Common myeloid progenitor, CD34-positive (primary cell): ENCODE results near the gene OR56A3.

Experiments used
- CTCF ChIA-PET: fragments of 350-600 bp; sonication (Branson Sonifier 250); formaldehyde crosslinking; loops from one replicate; lab custom pipeline; 2021; ENCODE audit warnings: antibody characterized with exemption; lab: Charles Lee
- POLR2A ChIA-PET: fragments of 350-600 bp; sonication (Branson Sonifier 250); formaldehyde crosslinking; loops from one replicate; lab custom pipeline; 2021; ENCODE audit warnings: antibody characterized with exemption; lab: Charles Lee
- DNase-seq, 3 donors: peaks; one replicate each; pipeline versions ENCODE4 v3.0.0 to v3.0.0-alpha.2; 2013
- H3K27ac ChIP-seq, 2 experiments: 1 replicate in 1 of 2; 2 replicates in 1 of 2; pipeline ENCODE4 v1.7.0; 2013; ENCODE audit warnings: inconsistent platforms in 2 of 2, low read length in 2 of 2, mild to moderate bottlenecking in 2 of 2, low read depth in 1 of 2, moderate library complexity in 1 of 2; ENCODE audit not compliant: severe bottlenecking in 2 of 2, insufficient read depth in 1 of 2, poor library complexity in 1 of 2
- H3K27me3 ChIP-seq, 5 experiments: replicated peaks in 2 of 5; 1 replicate in 3 of 5; 2 replicates in 2 of 5; pipeline versions ENCODE4 v1.6.1 to v1.7.0; 2013; ENCODE audit warnings: low read length in 4 of 5, mild to moderate bottlenecking in 2 of 5, moderate library complexity in 2 of 5, inconsistent platforms in 1 of 5; ENCODE audit not compliant: insufficient read depth in 5 of 5, control insufficient read depth in 4 of 5
- H3K36me3 ChIP-seq, 4 experiments: 1 replicate in 2 of 4; 2 replicates in 2 of 4; pipeline versions ENCODE4 v1.6.1 to v1.7.0; 2013; ENCODE audit warnings: low read length in 3 of 4, control low read depth in 1 of 4, mild to moderate bottlenecking in 1 of 4; ENCODE audit not compliant: control insufficient read depth in 4 of 4, insufficient read depth in 4 of 4
- H3K4me1 ChIP-seq, 4 experiments: 1 replicate in 3 of 4; 2 replicates in 1 of 4; pipeline versions ENCODE4 v1.6.1 to v1.7.1; 2013; ENCODE audit warnings: low read length in 3 of 4, mild to moderate bottlenecking in 3 of 4, control low read depth in 1 of 4, inconsistent platforms in 1 of 4, moderate library complexity in 1 of 4; ENCODE audit not compliant: control insufficient read depth in 4 of 4, insufficient read depth in 4 of 4; ENCODE audit errors: control extremely low read depth in 1 of 4
- H3K4me3 ChIP-seq, 7 experiments: 1 replicate in 4 of 7; 2 replicates in 3 of 7; pipeline versions ENCODE4 v1.5.1 to v1.7.0; 2013; ENCODE audit warnings: mild to moderate bottlenecking in 7 of 7, low read length in 6 of 7, moderate library complexity in 6 of 7, inconsistent platforms in 2 of 7, low read depth in 2 of 7, control low read depth in 1 of 7; ENCODE audit not compliant: insufficient read depth in 4 of 7, control insufficient read depth in 1 of 7; ENCODE audit errors: extremely low read depth in 1 of 7
- H3K9me3 ChIP-seq, 5 experiments: 1 replicate in 4 of 5; 2 replicates in 1 of 5; pipeline versions ENCODE4 v1.6.1 to v1.7.1; 2013; ENCODE audit warnings: low read length in 4 of 5, mild to moderate bottlenecking in 2 of 5, inconsistent platforms in 1 of 5, low read depth in 1 of 5, moderate library complexity in 1 of 5; ENCODE audit not compliant: control insufficient read depth in 4 of 5, insufficient read depth in 2 of 5; ENCODE audit errors: control extremely low read depth in 1 of 5
- WGBS: methylation state at CpG from one replicate; pipeline ENCODE4 v1.1.5; 2013; ENCODE audit not compliant: insufficient coverage; 5-methylcytosine and 5-hydroxymethylcytosine counted together

The OR56A3 gene

GRCh38 chr11:5968394-5968793 is 26.3 kb downstream of the OR56A3 start, which contains the start of gene OR56A5:
Gene OR56A5, minus strand, starts transcription at chr11:5968494. Its CDS starts 0 bp downstream, at chr11:5968494.
- peaks cover 0 to 2% (median 0%) of the 10 kb centered on the region in 5 experiments for H3K27me3 ChIP-seq
- no peak for DNase-seq
- H3K4me3 ChIP-seq = no peak within 1 kb of the TSS
- POLR2A ChIA-PET = no interaction called here
- no peaks in the 10 kb centered on the region for H3K4me1 ChIP-seq
- H3K27ac ChIP-seq = no peak within 1 kb of the TSS
- no peaks in the 10 kb centered on the region for H3K36me3 ChIP-seq
- CTCF ChIA-PET = no interaction called here
- H3K9me3 ChIP-seq = peaks cover 0 to 8% (median 0%) of the 10 kb centered on the region in 5 experiments

- no peak for DNase-seq
- ChIA-PET POLR2A (no interaction called here), CTCF (no interaction called here)
- Histone ChIP-seq H3K9me3 (peaks cover 0 to 2% (median 0%) of the 10 kb centered on the region in 5 experiments), H3K36me3 (no peaks in the 10 kb centered on the region), H3K27me3 (peaks cover 0 to 2% (median 0%) of the 10 kb centered on the region in 5 experiments), H3K4me1 (no peaks in the 10 kb centered on the region), H3K4me3 (no peak overlapping the region), H3K27ac (no peak overlapping the region)
- no CpG with 5 or more reads among the region's 1 CpG for WGBS
Measured at GRCh38 chr11:5973530-5973929, 31.5 kb downstream of the OR56A3 start.

GRCh38 chr11:5983443-5983842 is 41.4 kb downstream of the OR56A3 start:
- H3K27me3 ChIP-seq = peaks cover 0 to 4% (median 1%) of the 10 kb centered on the region in 5 experiments
- no peak overlapping the region for H3K4me3 ChIP-seq
- no peaks in the 10 kb centered on the region for H3K4me1 ChIP-seq
- no peak for DNase-seq
- H3K27ac ChIP-seq = no peak overlapping the region
- ChIA-PET POLR2A (no interaction called here), CTCF (no interaction called here)
- H3K9me3 ChIP-seq = peaks cover 0 to 22% (median 6%) of the 10 kb centered on the region in 5 experiments
- WGBS = no CpG with 5 or more reads among the region's 1 CpG
- no peaks in the 10 kb centered on the region for H3K36me3 ChIP-seq

GRCh38 chr11:5986885-5987284 is 44.8 kb downstream of the OR56A3 start, which contains the start of gene OR52L1:
Gene OR52L1, minus strand, starts transcription at chr11:5986985. Its CDS starts 55 bp downstream, at chr11:5986930.
- POLR2A ChIA-PET = no interaction called here
- H3K36me3 ChIP-seq = no peaks in the 10 kb centered on the region
- no peak within 1 kb of the TSS for H3K27ac ChIP-seq
- no peak for DNase-seq
- H3K27me3 ChIP-seq = peaks cover 0 to 11% (median 3%) of the 10 kb centered on the region in 5 experiments
- CTCF ChIA-PET = no interaction called here
- WGBS = no CpG with 5 or more reads among the region's 1 CpG
- no peak within 1 kb of the TSS for H3K4me3 ChIP-seq
- no peaks in the 10 kb centered on the region for H3K4me1 ChIP-seq
- H3K9me3 ChIP-seq = peaks cover 0 to 5% (median 2%) of the 10 kb centered on the region in 5 experiments

GRCh38 chr11:5989203-5989602 is 47.2 kb downstream of the OR56A3 start:
- no peak for DNase-seq
- no peaks in the 10 kb centered on the region for H3K4me1 ChIP-seq
- H3K9me3 ChIP-seq = peaks cover 0 to 2% (median 0%) of the 10 kb centered on the region in 5 experiments
- WGBS = 92% methylated on average over 2 of the region's 4 CpGs
- H3K36me3 ChIP-seq = no peaks in the 10 kb centered on the region
- no peak overlapping the region for H3K4me3 ChIP-seq
- CTCF ChIA-PET = no interaction called here
- peaks cover 0 to 11% (median 2%) of the 10 kb centered on the region in 5 experiments for H3K27me3 ChIP-seq
- POLR2A ChIA-PET = no interaction called here
- H3K27ac ChIP-seq = no peak overlapping the region

GRCh38 chr11:5992150-5992549 is 50.1 kb downstream of the OR56A3 start:
- no peaks in the 10 kb centered on the region for H3K9me3 ChIP-seq
- H3K4me3 ChIP-seq = no peak overlapping the region
- H3K4me1 ChIP-seq = no peaks in the 10 kb centered on the region
- POLR2A ChIA-PET = no interaction called here
- H3K27me3 ChIP-seq = peaks cover 0 to 11% (median 2%) of the 10 kb centered on the region in 5 experiments
- CTCF ChIA-PET = interaction anchor here (1.0 to 1.4 kb wide), 2 partner anchors 20 to 363 kb away, joined by 4 read pairs; no protein-coding TSS in a partner anchor
- DNase-seq = no peak
- WGBS = 92% methylated on average over 2 of the region's 3 CpGs
- no peaks in the 10 kb centered on the region for H3K36me3 ChIP-seq
- no peak overlapping the region for H3K27ac ChIP-seq

GRCh38 chr11:5992604-5993251 is 50.7 kb downstream of the OR56A3 start:
- WGBS = 100% methylated on average over 2 of the region's 3 CpGs
- DNase-seq = peak in 2 of 3 donors; percentile 13 to 19
- Histone ChIP-seq H3K27me3 (peaks cover 0 to 11% (median 2%) of the 10 kb centered on the region in 5 experiments), H3K4me1 (no peaks in the 10 kb centered on the region), H3K9me3 (no peaks in the 10 kb centered on the region), H3K27ac (no peak overlapping the region), H3K4me3 (no peak overlapping the region), H3K36me3 (no peaks in the 10 kb centered on the region)
- CTCF ChIA-PET = interaction anchor here (1.0 to 1.4 kb wide), 2 partner anchors 20 to 362 kb away, joined by 4 read pairs; no protein-coding TSS in a partner anchor
- POLR2A ChIA-PET = no interaction called here
